ENCODE results near the gene DPP6.

DPP6 gene

GRCh38 chr7:154744861-154745258 lies 692.7 kb downstream of the DPP6 start:
- DNase-seq = no peak
- no peak for TF ChIP-seq GATA1 (IDR thresholded peaks at IDR 0.05; ENCODE audit: low read depth, low read length)
- no peak for TF ChIP-seq POLR2A (IDR thresholded peaks at IDR 0.05; ENCODE audit: low read length)

DNA sequence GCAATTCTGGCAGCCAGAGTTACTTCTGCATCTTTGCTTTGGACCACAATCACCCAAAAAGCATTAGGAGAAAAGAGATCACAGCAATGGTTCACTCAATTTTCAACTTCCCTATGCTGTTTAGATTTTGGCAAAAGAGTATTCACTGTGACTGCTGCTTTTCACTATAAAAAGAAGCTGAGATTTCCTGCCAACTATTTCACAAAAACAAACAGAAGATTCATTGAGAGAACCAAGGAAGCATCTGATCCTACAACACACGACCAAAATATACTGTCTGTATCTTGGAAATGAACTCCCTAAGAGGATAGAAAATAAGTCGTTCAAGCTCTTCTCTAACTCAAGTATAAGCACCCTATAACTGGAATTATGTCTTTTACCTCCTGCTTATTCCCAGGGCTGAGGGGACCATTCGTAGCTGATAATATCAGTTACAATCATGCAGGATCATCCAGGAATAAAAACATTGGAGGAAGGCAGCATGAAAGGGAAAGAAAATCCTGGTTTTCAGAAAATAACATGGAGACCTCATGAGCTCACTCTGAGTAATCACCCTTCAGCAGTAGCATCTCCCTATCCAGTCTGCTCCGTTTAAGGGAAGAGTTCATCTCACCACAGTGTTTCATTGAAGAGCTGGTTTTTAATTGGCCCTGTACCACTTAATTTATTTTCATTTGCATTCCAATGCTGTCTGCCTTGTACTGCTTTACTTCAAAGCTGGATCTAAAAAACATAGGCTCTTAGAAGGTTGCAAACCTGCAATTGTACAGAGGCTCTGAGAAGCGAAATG lies 694.6 kb downstream of the DPP6 start:
- TF ChIP-seq GATA1 (IDR thresholded peaks at IDR 0.05; ENCODE audit: low read depth, low read length) (no peak), POLR2A (IDR thresholded peaks at IDR 0.05; ENCODE audit: low read length) (no peak)
- DNase-seq = no peak

- TF ChIP-seq POLR2A (IDR thresholded peaks at IDR 0.05; ENCODE audit: low read length) = no peak
- TF ChIP-seq GATA1 (IDR thresholded peaks at IDR 0.05; ENCODE audit: low read depth, low read length) = no peak
- DNase-seq = no peak
These were observed 696.0 kb downstream of the DPP6 start for GRCh38 chr7:154748089-154748786.

GRCh38 chr7:154750353-154750801 lies 698.2 kb downstream of the DPP6 start:
- no peak for TF ChIP-seq GATA1 (IDR thresholded peaks at IDR 0.05; ENCODE audit: low read depth, low read length)
- no peak for TF ChIP-seq POLR2A (IDR thresholded peaks at IDR 0.05; ENCODE audit: low read length)

DNA sequence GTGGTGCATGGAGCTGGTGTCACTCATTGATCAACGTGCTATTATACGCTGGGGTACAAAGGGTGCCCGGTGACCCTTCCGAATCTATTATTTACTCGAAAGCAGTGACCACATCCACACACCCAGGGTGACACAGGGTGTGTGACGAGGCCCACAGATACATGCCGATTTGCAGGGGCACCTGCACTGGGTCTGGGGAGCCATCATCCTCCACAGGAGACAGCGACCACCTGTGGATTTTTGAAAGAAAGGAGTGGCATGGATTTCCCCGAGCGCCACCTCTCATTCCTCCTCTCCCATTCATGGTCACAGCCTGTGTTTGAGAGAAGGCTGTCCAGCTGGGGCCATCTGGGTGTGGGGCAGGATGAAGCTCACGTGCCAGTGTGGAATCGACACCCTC lies 701.0 kb downstream of the DPP6 start:
- no peak for DNase-seq
- TF ChIP-seq POLR2A (IDR thresholded peaks at IDR 0.05; ENCODE audit: low read length) (no peak), GATA1 (IDR thresholded peaks at IDR 0.05; ENCODE audit: low read depth, low read length) (no peak)

More at GRCh38 chr7:154750353-154750801, 698.2 kb downstream of the DPP6 start:
- no peak for DNase-seq

GRCh38 chr7:154757756-154758155 lies 705.6 kb downstream of the DPP6 start:
- TF ChIP-seq GATA1 (IDR thresholded peaks at IDR 0.05; ENCODE audit: low read depth, low read length) (no peak), POLR2A (IDR thresholded peaks at IDR 0.05; ENCODE audit: low read length) (no peak)

GRCh38 chr7:154759989-154760388 lies 707.8 kb downstream of the DPP6 start:
- DNase-seq = no peak
- TF ChIP-seq GATA1 (IDR thresholded peaks at IDR 0.05; ENCODE audit: low read depth, low read length) = no peak
- TF ChIP-seq POLR2A (IDR thresholded peaks at IDR 0.05; ENCODE audit: low read length) = no peak

More at GRCh38 chr7:154757756-154758155, 705.6 kb downstream of the DPP6 start:
- no peak for DNase-seq

- TF ChIP-seq GATA1 (IDR thresholded peaks at IDR 0.05; ENCODE audit: low read depth, low read length) = no peak
- TF ChIP-seq POLR2A (IDR thresholded peaks at IDR 0.05; ENCODE audit: low read length) = no peak
- no peak for DNase-seq
These were observed 712.9 kb downstream of the DPP6 start for GRCh38 chr7:154765118-154765517.

DNA sequence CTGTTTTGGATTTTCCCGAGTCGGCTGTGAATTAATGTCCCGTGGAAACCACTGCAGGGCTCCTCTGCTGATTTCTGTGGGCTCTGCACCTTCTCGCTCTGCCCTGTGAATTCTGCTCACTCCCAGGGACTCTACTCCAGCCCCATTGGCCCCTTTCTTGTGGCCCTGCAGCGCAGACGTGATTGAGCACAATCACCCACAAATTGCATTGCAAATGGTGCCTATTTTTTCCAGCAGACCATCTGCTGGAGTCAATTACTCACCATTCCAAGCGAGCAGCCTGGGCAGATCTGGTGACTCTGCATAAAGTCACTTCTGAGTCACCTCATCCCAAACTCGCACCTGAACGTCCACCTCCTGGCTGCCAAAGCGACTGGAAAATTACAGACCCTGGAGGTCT lies 714.9 kb downstream of the DPP6 start:
- no peak for DNase-seq
- TF ChIP-seq POLR2A (IDR thresholded peaks at IDR 0.05; ENCODE audit: low read length) = no peak
- no peak for TF ChIP-seq GATA1 (IDR thresholded peaks at IDR 0.05; ENCODE audit: low read depth, low read length)

- TF ChIP-seq POLR2A (IDR thresholded peaks at IDR 0.05; ENCODE audit: low read length) (no peak), GATA1 (IDR thresholded peaks at IDR 0.05; ENCODE audit: low read depth, low read length) (no peak)
- DNase-seq = no peak
These were observed 715.7 kb downstream of the DPP6 start for GRCh38 chr7:154767821-154768415.

DNA sequence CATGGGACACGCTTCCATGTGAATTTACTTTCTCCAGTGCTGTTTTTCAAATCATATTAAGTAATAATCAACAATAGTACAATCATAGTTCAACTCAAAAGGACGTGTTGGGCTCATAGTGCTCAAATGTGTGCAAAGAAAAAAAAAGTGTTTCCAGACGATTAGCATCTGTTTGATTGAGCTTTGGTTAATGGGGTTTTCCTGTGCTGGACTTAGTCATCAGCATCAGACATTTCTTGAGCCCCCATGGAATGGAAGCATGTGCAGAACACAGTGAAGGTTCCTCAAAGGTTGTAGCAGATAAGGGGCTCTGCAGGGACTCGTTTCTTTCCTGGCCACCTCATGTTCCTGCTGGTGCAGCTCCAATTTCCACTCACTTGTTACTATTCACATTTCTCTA lies 716.8 kb downstream of the DPP6 start:
- no peak for DNase-seq
- no peak for TF ChIP-seq POLR2A (IDR thresholded peaks at IDR 0.05; ENCODE audit: low read length)
- TF ChIP-seq GATA1 (IDR thresholded peaks at IDR 0.05; ENCODE audit: low read depth, low read length) = no peak

- no peak for TF ChIP-seq POLR2A (IDR thresholded peaks at IDR 0.05; ENCODE audit: low read length)
- no peak for TF ChIP-seq GATA1 (IDR thresholded peaks at IDR 0.05; ENCODE audit: low read depth, low read length)
- DNase-seq = no peak
These were observed 717.3 kb downstream of the DPP6 start for GRCh38 chr7:154769527-154769926.

- no peak for DNase-seq
- no peak for TF ChIP-seq POLR2A (IDR thresholded peaks at IDR 0.05; ENCODE audit: low read length)
- TF ChIP-seq GATA1 (IDR thresholded peaks at IDR 0.05; ENCODE audit: low read depth, low read length) = no peak
These were observed 718.2 kb downstream of the DPP6 start for GRCh38 chr7:154770361-154770760.

DNA sequence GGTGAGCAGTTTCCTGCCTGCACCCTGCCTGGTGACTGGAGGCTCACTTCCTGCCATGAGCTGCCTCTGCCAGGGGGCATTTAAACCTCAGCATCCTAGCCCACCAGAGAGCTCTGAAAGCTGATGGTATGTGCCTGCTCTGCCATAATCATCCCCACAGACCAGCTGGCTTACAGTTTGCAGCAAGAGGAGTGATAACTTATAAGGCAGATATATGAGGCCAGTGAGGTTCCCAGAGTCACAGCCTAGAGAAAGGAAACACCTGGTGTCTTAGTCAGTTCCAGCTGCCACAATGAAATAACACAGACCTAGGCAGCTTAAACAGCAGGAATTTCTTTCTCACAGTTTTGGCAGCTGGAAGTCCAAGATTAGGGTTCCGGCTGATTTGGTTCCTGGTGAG lies 718.8 kb downstream of the DPP6 start:
- no peak for TF ChIP-seq GATA1 (IDR thresholded peaks at IDR 0.05; ENCODE audit: low read depth, low read length)
- no peak for TF ChIP-seq POLR2A (IDR thresholded peaks at IDR 0.05; ENCODE audit: low read length)

More for the DNA sequence above, 718.8 kb downstream of the DPP6 start:
- no peak for DNase-seq
